H1 (cell line): ENCODE data around the gene KCNJ2. TPM values are rescaled to one million over a fixed set of nuclear protein-coding genes. Genes with fewer than 3 reads are reported as not detected.

Experiments used
- POU5F1 ChIP-seq: IDR thresholded peaks from 2 replicates; pipeline ENCODE4 v1.6.1; 2011; ENCODE audit warnings: low read depth, mild to moderate bottlenecking, low read length, moderate library complexity
- RNF2 ChIP-seq: fragments of 200-900, 300-1000 bp; sonication (generic); IDR thresholded peaks from 2 replicates; pipeline ENCODE4 v1.7.1; 2016; ENCODE audit warnings: borderline replicate concordance, low read depth, mild to moderate bottlenecking, antibody characterized with exemption, low read length; ENCODE audit not compliant: poor library complexity, severe bottlenecking; ENCODE audit errors: missing control alignments
- polyA plus RNA-seq, 7 experiments: library from polyadenylated mRNA; depleted of rRNA in 3 of 7; stranded (reverse) in 5 of 7; unstranded in 2 of 7; fragments of >200 nt in 5 of 7; fragments of 200-250 nt in 2 of 7; gene quantifications; 1 replicate in 5 of 7; 2 replicates in 1 of 7; 4 replicates in 1 of 7; pipeline versions ENCODE4 v1.2.1 to v1.2.3, GENCODE V29; 2011 to 2013; ENCODE audit warnings: missing spikeins in 2 of 7, mixed read lengths in 2 of 7
- total RNA-seq: library from RNA; stranded (reverse); fragmentation: NEBNext Ultra II Directional; extraction: Animal tissue kit (Norgen Biotek cat#: 25700); gene quantifications from 2 replicates; pipeline ENCODE4 v1.2.1, GENCODE V29; 2021

The KCNJ2 gene
- total and polyA plus RNA-seq, 2 of the 8 experiments (the other 6 are each of a cell fraction or from before 2014, with no cell fraction given), result 0.23 to 0.76 TPM

- TF ChIP-seq POU5F1 (no peak), RNF2 (no peak)
Observed at GRCh38 chr17:70205401-70205800, 36.1 kb downstream of the KCNJ2 start (continued).
